HFFc6 (cell line): ENCODE data around the gene MXD3. TPM values are rescaled to one million over a fixed set of nuclear protein-coding genes. Genes with fewer than 3 reads are reported as not detected.

Experiments used
- DNase-seq: peaks from one replicate; pipeline ENCODE4 v3.0.0-alpha.2; 2018
- H3K27ac Mint-ChIP-seq: 2 replicates; pipeline ENCODE4 v1.8.0; 2020; ENCODE audit warnings: mild to moderate bottlenecking, mixed read lengths
- H3K27me3 Mint-ChIP-seq: 2 replicates; pipeline ENCODE4 v1.8.0; 2021; ENCODE audit warnings: mild to moderate bottlenecking, moderate library complexity, mixed read lengths; ENCODE audit not compliant: insufficient read depth
- H3K36me3 Mint-ChIP-seq: 2 replicates; pipeline ENCODE4 v1.8.0; 2021; ENCODE audit warnings: low read depth, mixed read lengths
- H3K4me1 Mint-ChIP-seq: 2 replicates; pipeline ENCODE4 v1.8.0; 2020; ENCODE audit warnings: low read depth, mixed read lengths
- H3K4me3 Mint-ChIP-seq: 2 replicates; pipeline ENCODE4 v1.8.0; 2020; ENCODE audit warnings: mild to moderate bottlenecking, moderate library complexity, mixed read lengths
- H3K9me3 Mint-ChIP-seq: 2 replicates; pipeline ENCODE4 v1.8.0; 2020; ENCODE audit warnings: mild to moderate bottlenecking, mixed read lengths
- CTCF ChIP-seq: fragments of 200-600 bp; sonication (generic); IDR thresholded peaks from 2 replicates; pipeline ENCODE4 v1.5.0; 2021; ENCODE audit warnings: antibody characterized with exemption, mild to moderate bottlenecking
- total RNA-seq, 6 experiments: library from RNA; stranded (reverse); fragmentation: NEBNext Ultra II Directional; extraction: Animal tissue kit (Norgen Biotek cat#: 25700); gene quantifications; 2 replicates in 1 of 6; 3 replicates in 5 of 6; pipeline ENCODE4 v1.2.3, GENCODE V29; 2021

Gene MXD3
- total RNA-seq, 6 experiments from 2014 or later, result 7.7 to 17.0 (median 15.3) TPM

- Mint-ChIP-seq H3K9me3 (no peaks in the 10 kb centered on the region), H3K4me3 (no peak overlapping the region), H3K27ac (no peak overlapping the region), H3K4me1 (no peaks in the 10 kb centered on the region), H3K36me3 (peaks cover 5% of the 10 kb centered on the region; the same call in 1 of the 2 replicates), H3K27me3 (no peaks in the 10 kb centered on the region)
- DNase-seq, result no peak
- TF ChIP-seq CTCF, result no peak
These were observed 27.5 kb upstream of the MXD3 start for GRCh38 chr5:177339107-177339638.

- no peaks in the 10 kb centered on the region for H3K9me3 Mint-ChIP-seq
- no peak for TF ChIP-seq CTCF
- no peaks in the 10 kb centered on the region for H3K27me3 Mint-ChIP-seq
- DNase-seq, result no peak
- H3K27ac Mint-ChIP-seq, result no peak overlapping the region
- no peaks in the 10 kb centered on the region for H3K4me1 Mint-ChIP-seq
- peaks cover 8% of the 10 kb centered on the region; the same call in 1 of the 2 replicates for H3K36me3 Mint-ChIP-seq
- no peak overlapping the region for H3K4me3 Mint-ChIP-seq
These were observed 26.8 kb upstream of the MXD3 start for GRCh38 chr5:177338251-177339106.

- no peak for TF ChIP-seq CTCF
- H3K9me3 Mint-ChIP-seq, result no peaks in the 10 kb centered on the region
- no peak for DNase-seq
- no peaks in the 10 kb centered on the region for H3K4me1 Mint-ChIP-seq
- no peak overlapping the region for H3K27ac Mint-ChIP-seq
- H3K27me3 Mint-ChIP-seq, result no peaks in the 10 kb centered on the region
- no peak overlapping the region for H3K4me3 Mint-ChIP-seq
- 0 out of 2 replicates have a peak, but pooled peaks cover 8% of the 10 kb centered on the region for H3K36me3 Mint-ChIP-seq
These were observed 25.2 kb upstream of the MXD3 start for GRCh38 chr5:177336603-177337494.

GRCh38 chr5:177336112-177336511 is 24.4 kb upstream of the MXD3 start:
- Mint-ChIP-seq H3K4me3 (no peak overlapping the region), H3K27ac (no peak overlapping the region), H3K4me1 (no peaks in the 10 kb centered on the region), H3K27me3 (no peaks in the 10 kb centered on the region), H3K36me3 (0 out of 2 replicates have a peak, but pooled peaks cover 8% of the 10 kb centered on the region), H3K9me3 (no peaks in the 10 kb centered on the region)
- DNase-seq, result no peak
- peak; percentile 50 for TF ChIP-seq CTCF

- H3K36me3 Mint-ChIP-seq, result peaks cover 8% of the 10 kb centered on the region; the same call in 1 of the 2 replicates
- H3K27ac Mint-ChIP-seq, result no peak overlapping the region
These were observed 24.0 kb upstream of the MXD3 start for GRCh38 chr5:177335701-177336065.

More at GRCh38 chr5:177335701-177336065, 24.0 kb upstream of the MXD3 start:
- Mint-ChIP-seq H3K4me1 (no peaks in the 10 kb centered on the region), H3K4me3 (no peak overlapping the region), H3K27me3 (no peaks in the 10 kb centered on the region), H3K9me3 (no peaks in the 10 kb centered on the region)
- no peak for DNase-seq
- TF ChIP-seq CTCF, result no peak
